ENCODE measurements around the gene GALK1. TPM values are rescaled to one million over a fixed set of nuclear protein-coding genes. Genes with fewer than 3 reads are reported as not detected.

GALK1 gene
- total RNA-seq, 1 donor from 2014 or later = 18.4 TPM

DNA sequence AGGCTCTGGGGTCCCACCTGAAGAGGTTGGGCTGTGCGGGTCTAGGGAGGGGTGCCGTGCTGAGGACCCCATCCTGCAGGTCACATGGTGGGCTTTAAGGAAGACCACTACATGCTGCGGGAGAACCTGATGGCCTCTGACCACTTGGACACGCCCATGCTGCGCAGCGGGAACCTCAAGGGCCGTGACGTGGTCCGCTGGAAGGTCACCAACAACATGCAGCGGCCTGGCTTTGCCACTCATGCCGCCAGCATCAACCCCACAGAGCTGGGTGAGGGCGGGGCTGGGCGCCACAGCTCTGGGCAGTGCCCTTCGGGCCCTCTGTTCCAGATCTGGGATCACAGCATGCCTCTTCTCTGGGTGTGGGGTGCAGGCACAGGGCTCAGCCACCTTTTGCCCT is 25.2 kb downstream of the GALK1 start:
- TF ChIP-seq POLR2A (IDR thresholded peaks at IDR 0.05) (no peak), POLR2AphosphoS5 (IDR thresholded peaks at IDR 0.05; ENCODE audit: insufficient read depth in 1 of 2, low read depth in 1 of 2) (no peak)
- TF ChIP-seq, protein P1, sequence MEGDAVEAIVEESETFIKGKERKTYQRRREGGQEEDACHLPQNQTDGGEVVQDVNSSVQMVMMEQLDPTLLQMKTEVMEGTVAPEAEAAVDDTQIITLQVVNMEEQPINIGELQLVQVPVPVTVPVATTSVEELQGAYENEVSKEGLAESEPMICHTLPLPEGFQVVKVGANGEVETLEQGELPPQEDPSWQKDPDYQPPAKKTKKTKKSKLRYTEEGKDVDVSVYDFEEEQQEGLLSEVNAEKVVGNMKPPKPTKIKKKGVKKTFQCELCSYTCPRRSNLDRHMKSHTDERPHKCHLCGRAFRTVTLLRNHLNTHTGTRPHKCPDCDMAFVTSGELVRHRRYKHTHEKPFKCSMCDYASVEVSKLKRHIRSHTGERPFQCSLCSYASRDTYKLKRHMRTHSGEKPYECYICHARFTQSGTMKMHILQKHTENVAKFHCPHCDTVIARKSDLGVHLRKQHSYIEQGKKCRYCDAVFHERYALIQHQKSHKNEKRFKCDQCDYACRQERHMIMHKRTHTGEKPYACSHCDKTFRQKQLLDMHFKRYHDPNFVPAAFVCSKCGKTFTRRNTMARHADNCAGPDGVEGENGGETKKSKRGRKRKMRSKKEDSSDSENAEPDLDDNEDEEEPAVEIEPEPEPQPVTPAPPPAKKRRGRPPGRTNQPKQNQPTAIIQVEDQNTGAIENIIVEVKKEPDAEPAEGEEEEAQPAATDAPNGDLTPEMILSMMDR (IDR thresholded peaks at IDR 0.05) = no peak
- Histone ChIP-seq H3K4me1 (no peaks in the 10 kb centered on the region), H3K27me3 (no peaks in the 10 kb centered on the region), H3K36me3 (peaks cover 0 to 14% of the 10 kb centered on the region in 2 donors), H3K4me3 (no peak overlapping the region), H3K27ac (no peak overlapping the region), H3K9me3 (no peaks in the 10 kb centered on the region)
- DNase-seq (ENCODE audit: extremely low spot score in 2 of 2) = no peak
- intact Hi-C loops (cut with DNase I) = no loop called here

DNA sequence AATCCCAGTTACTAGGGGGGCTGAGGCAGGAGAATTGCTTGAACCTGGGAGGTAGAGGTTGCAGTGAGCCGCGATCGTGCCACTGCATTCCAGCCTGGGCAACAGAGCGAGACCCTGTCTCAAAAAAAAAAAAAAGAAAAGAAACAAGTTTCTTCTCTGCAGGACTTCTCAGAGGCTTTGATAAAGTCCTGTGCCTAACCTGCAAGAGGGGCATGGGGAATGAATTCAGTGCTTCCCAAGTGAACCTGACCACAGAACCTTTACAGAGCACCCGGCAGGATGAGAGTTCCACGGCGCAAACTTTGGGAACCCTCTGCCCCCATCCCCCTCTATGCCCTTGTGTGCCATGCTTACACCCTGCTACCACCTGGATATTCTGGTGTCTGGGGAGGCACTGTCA is 25.8 kb downstream of the GALK1 start:
- DNase-seq (ENCODE audit: extremely low spot score in 2 of 2) = no peak
- no peak overlapping the region for H3K4me3 ChIP-seq
- peaks cover 0 to 14% of the 10 kb centered on the region in 2 donors for H3K36me3 ChIP-seq
- H3K27me3 ChIP-seq = no peaks in the 10 kb centered on the region
- H3K27ac ChIP-seq = no peak overlapping the region
- intact Hi-C loops (cut with DNase I) = no loop called here
- TF ChIP-seq, protein P1 (IDR thresholded peaks at IDR 0.05) = no peak
- no peak for TF ChIP-seq POLR2A (IDR thresholded peaks at IDR 0.05)
- TF ChIP-seq POLR2AphosphoS5 (IDR thresholded peaks at IDR 0.05; ENCODE audit: insufficient read depth in 1 of 2, low read depth in 1 of 2) = no peak
- no peaks in the 10 kb centered on the region for H3K4me1 ChIP-seq
- H3K9me3 ChIP-seq = no peaks in the 10 kb centered on the region

DNA sequence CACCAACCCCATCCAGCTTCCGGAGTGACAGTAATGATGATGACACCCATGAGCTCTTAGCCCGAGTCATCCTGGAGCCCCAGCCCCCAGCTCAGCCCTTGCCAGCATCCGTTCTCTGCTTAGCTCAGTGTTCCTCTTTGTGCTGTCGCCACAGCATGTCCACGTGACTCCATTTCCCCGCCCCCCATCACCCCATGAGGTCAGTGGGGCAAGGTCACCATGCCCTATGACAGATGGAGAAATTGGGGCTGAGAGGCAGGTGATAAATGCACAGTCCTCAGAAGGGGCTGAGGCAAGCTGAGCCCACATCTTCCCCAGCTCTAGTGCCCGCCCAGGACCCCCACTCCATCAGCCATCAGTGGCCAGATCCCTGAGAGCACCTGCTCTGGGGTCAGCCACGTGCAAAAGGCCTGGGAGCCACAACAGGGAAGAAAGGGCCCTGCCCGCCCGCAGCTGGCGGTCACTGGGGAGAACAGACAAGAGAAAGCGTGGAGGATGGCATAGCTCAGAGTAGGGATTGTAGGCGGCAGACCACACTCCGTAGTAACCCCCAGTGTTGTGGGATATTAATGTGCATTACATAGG is 26.7 kb downstream of the GALK1 start:
- intact Hi-C loops (cut with DNase I) = no loop called here
- no peak overlapping the region for H3K27ac ChIP-seq
- H3K36me3 ChIP-seq = peaks cover 0 to 18% of the 10 kb centered on the region in 2 donors
- TF ChIP-seq POLR2AphosphoS5 (IDR thresholded peaks at IDR 0.05; ENCODE audit: insufficient read depth in 1 of 2, low read depth in 1 of 2) = no peak
- TF ChIP-seq POLR2A (IDR thresholded peaks at IDR 0.05) = no peak
- TF ChIP-seq, protein P1 (IDR thresholded peaks at IDR 0.05) = no peak
- no peaks in the 10 kb centered on the region for H3K9me3 ChIP-seq
- DNase-seq (ENCODE audit: extremely low spot score in 2 of 2) = no peak
- no peak overlapping the region for H3K4me3 ChIP-seq
- H3K4me1 ChIP-seq = no peaks in the 10 kb centered on the region
- H3K27me3 ChIP-seq = no peaks in the 10 kb centered on the region

DNA sequence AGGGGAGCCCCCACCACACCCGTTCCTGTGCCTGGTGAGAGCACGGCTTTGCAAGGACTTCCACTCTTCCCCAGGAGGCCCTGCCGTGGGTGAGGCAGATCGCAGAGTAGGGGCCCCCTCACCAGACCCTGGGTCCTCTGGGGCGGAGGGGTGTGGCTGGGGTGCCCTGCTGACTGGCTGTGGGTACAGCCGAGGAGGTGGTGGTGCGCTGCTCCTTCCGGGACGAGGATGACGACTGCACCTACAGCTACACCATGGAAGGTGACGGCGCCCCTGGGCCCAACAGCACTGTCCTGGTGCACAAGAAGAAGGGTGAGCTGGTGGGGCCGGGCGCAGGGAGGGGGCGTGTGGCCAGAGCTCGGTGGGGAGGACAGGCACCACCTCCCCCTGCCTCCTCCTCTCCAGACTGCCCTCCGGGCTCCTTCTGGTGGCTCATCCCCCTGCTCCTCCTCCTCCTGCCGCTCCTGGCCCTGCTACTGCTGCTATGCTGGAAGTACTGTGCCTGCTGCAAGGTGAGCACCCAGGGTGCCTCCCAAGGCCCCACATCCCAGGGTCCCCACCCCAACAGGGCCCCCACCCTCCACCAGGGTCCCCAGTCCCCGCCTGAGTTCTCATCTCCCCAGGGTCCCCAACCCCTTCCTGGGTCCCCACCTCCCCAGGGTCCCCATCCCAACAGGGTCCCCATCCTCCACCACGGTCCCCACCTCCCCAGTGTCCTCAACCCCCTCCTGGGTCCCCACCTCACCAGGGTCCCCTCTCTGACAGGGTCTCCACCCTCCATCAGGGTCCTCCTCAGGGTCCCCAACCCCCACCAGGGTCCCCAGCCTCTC is 27.6 kb downstream of the GALK1 start:
- Histone ChIP-seq H3K27ac (no peak overlapping the region), H3K9me3 (no peaks in the 10 kb centered on the region), H3K36me3 (peaks cover 0 to 18% of the 10 kb centered on the region in 2 donors), H3K4me1 (no peaks in the 10 kb centered on the region), H3K27me3 (no peaks in the 10 kb centered on the region), H3K4me3 (no peak overlapping the region)
- no peak for DNase-seq (ENCODE audit: extremely low spot score in 2 of 2)
- intact Hi-C loops (cut with DNase I) = no loop called here
- TF ChIP-seq POLR2A (IDR thresholded peaks at IDR 0.05) (no peak), POLR2AphosphoS5 (IDR thresholded peaks at IDR 0.05; ENCODE audit: insufficient read depth in 1 of 2, low read depth in 1 of 2) (no peak)
- TF ChIP-seq, protein P1 (IDR thresholded peaks at IDR 0.05) = no peak
